ENCODE results near the gene KRTAP10-9.
"Not testable (repeated sequence)": the region's sequence is repeated elsewhere in the genome, so short reads cannot be mapped to it uniquely, and the experiment has no call there.

Gene KRTAP10-9

GRCh38 chr21:44599264-44600029 lies 27.4 kb upstream of the KRTAP10-9 start:
- TF ChIP-seq CSRNP3 (CRISPR knock-in tag; IDR thresholded peaks at IDR 0.05) (no peak), CSDC2 (CRISPR knock-in tag; IDR thresholded peaks at IDR 0.05) (no peak), GLIS3 (CRISPR knock-in tag; IDR thresholded peaks at IDR 0.05) (no peak), OSR1 (CRISPR knock-in tag; IDR thresholded peaks at IDR 0.05) (no peak)
- no peak for ATAC-seq

GRCh38 chr21:44600118-44600978 lies 26.5 kb upstream of the KRTAP10-9 start, which contains the start of gene KRTAP10-7:
Gene KRTAP10-7 (plus strand): TSS chr21:44600597. CDS start chr21:44600622, 25 bp downstream.
- not testable (repeated sequence) for ATAC-seq

GRCh38 chr21:44601091-44601490 lies 25.8 kb upstream of the KRTAP10-9 start:
- peak; percentile 46; the same call in 1 of the 3 replicates for ATAC-seq

- TF ChIP-seq ESRRG (CRISPR knock-in tag; IDR thresholded peaks at IDR 0.05) = no peak
- no peak for ATAC-seq
These were observed 25.1 kb upstream of the KRTAP10-9 start for GRCh38 chr21:44601596-44602462.

- no peak for TF ChIP-seq CSDC2 (CRISPR knock-in tag; IDR thresholded peaks at IDR 0.05)
- TF ChIP-seq ESRRG (CRISPR knock-in tag; IDR thresholded peaks at IDR 0.05) = no peak
- TF ChIP-seq POU6F1 (CRISPR knock-in tag; IDR thresholded peaks at IDR 0.05; ENCODE audit: borderline replicate concordance, low read depth) = no peak
- TF ChIP-seq RARB (CRISPR knock-in tag; IDR thresholded peaks at IDR 0.05) = no peak
- no peak for TF ChIP-seq OSR1 (CRISPR knock-in tag; IDR thresholded peaks at IDR 0.05)
- TF ChIP-seq ZC3H10 (CRISPR knock-in tag; IDR thresholded peaks at IDR 0.05) = no peak
- no peak for TF ChIP-seq ZFP30 (CRISPR knock-in tag; IDR thresholded peaks at IDR 0.05)
- TF ChIP-seq ISL1 (CRISPR knock-in tag; IDR thresholded peaks at IDR 0.05) = no peak
- no peak for TF ChIP-seq TSHZ2 (CRISPR knock-in tag; IDR thresholded peaks at IDR 0.05)
- TF ChIP-seq ZNF70 (CRISPR knock-in tag; IDR thresholded peaks at IDR 0.05) = no peak
- TF ChIP-seq ZFP3 (CRISPR knock-in tag; IDR thresholded peaks at IDR 0.05) = no peak
- no peak for TF ChIP-seq TOX (CRISPR knock-in tag; IDR thresholded peaks at IDR 0.05; ENCODE audit: borderline replicate concordance)
- no peak for TF ChIP-seq CREB5 (CRISPR knock-in tag; IDR thresholded peaks at IDR 0.05; ENCODE audit: low read depth)
- no peak for TF ChIP-seq CSRNP3 (CRISPR knock-in tag; IDR thresholded peaks at IDR 0.05)
- no peak for TF ChIP-seq BACH2 (CRISPR knock-in tag; IDR thresholded peaks at IDR 0.05; ENCODE audit: borderline replicate concordance)
- no peak for TF ChIP-seq ZNF8 (CRISPR knock-in tag; IDR thresholded peaks at IDR 0.05)
- no peak for TF ChIP-seq PATZ1 (CRISPR knock-in tag; IDR thresholded peaks at IDR 0.05; ENCODE audit: borderline replicate concordance)
- no peak for TF ChIP-seq PPARA (CRISPR knock-in tag; IDR thresholded peaks at IDR 0.05; ENCODE audit: borderline replicate concordance)
- ATAC-seq = peak; percentile 25; the same call in 1 of the 3 replicates
These were observed 24.4 kb upstream of the KRTAP10-9 start for GRCh38 chr21:44602463-44602850.

Measured in SK-N-SH treated with all-trans-retinoic acid at 6 μM for 48 hours (cell line).